ENCODE data around the gene ARMC8.

ARMC8 gene

DNA sequence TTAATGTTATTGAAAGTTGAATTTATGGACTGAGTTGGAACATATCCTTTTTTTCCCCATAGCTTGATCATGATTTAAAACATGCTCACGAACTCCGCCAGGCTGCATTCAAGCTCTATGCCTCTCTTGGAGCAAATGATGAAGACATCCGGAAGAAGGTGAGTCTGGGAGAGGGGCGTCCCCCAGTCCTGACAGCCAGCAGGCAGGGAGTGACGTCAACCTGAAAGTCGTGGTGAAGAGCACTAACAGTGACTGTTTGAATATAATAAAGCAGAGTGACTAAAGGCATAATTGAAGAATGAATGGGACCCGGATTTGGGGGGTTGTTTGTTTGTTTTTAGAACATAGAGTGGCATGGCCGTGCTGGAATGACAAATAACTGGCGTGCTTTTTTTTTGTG lies 57.9 kb downstream of the ARMC8 start:
- no peak for DNase-seq (ENCODE audit: low read depth in 3 of 3, low spot score in 1 of 3)

- no peak for DNase-seq (ENCODE audit: low read depth in 3 of 3, low spot score in 1 of 3)
Measured at GRCh38 chr3:138249636-138250035, 62.5 kb downstream of the ARMC8 start.

DNA sequence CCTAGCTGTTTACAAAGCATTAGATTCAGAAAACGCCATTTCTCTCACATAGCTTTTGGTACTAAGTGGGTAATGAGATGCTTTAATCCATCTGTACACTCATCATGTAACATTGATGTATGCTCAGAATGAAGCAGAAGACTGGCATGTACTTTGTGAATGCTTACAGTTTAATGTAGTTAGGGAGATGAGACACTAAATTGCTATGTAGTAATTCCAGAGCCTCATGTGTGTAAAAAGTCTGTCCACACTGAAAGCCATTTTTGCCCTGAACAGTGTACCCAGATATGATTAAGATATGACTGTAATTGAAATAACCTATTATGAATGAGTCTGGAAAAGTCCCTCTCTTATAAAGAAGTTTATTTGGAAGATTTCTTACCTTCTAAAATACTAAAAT lies 66.5 kb downstream of the ARMC8 start:
- no peak for DNase-seq (ENCODE audit: low read depth in 3 of 3, low spot score in 1 of 3)

DNA sequence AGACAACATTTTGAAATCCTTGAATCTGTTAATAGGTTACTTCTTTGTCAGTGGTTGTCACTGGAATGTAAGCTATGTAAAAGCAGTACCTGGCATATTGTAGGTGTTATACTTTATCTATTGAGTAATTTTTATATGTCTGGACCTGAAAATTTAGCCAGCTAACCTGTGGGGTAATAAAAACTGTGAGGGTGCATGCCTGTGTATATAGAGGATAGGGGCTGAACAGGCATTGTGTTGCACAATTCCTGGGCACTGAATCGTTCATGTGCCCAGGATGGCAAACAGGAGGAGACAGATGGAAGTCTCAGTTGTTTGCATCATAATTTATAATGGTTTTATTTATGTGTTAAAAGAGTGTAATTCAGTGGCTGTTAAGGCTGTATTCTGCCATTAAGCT lies 67.1 kb downstream of the ARMC8 start:
- no peak for DNase-seq (ENCODE audit: low read depth in 3 of 3, low spot score in 1 of 3)

DNA sequence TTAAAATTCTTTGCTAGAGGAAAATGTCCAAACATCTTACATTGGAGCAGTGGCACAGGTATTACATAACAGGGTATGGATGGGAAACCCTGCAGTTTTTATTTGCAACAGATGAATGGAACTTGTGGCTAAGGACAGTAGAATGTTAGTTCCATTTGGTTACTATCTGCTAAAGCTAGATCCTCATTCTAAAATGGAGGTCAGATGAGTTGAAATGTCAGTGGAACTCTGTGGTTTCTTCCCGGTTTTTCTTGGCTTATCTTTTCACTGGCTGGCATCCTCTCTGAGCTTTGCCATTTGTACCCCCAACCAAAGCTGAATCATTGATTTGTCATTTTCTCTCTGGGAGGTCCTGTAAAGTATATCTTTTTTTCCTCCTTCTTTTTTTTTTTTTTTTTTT lies 68.9 kb downstream of the ARMC8 start:
- DNase-seq (ENCODE audit: low read depth in 3 of 3, low spot score in 1 of 3) = no peak

DNA sequence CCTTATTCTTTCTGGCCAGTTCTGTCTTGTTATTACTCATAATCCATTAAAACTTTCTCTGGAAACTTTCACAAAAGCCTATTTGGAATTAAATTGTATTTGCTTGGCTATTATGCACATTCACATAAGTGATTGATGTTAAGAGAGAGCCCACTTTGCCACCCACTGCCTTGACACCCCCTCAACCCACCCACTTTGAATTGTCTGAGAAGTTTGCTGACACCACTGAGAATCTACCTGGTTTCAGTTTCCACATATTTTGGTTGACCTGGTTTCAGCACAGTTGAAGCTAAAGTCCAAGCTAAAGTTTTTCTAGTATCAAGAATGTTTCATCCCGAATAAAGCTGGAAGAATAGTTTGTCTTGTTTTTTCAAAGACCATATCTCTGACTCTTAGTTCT lies 70.9 kb downstream of the ARMC8 start:
- no peak for DNase-seq (ENCODE audit: low read depth in 3 of 3, low spot score in 1 of 3)

DNA sequence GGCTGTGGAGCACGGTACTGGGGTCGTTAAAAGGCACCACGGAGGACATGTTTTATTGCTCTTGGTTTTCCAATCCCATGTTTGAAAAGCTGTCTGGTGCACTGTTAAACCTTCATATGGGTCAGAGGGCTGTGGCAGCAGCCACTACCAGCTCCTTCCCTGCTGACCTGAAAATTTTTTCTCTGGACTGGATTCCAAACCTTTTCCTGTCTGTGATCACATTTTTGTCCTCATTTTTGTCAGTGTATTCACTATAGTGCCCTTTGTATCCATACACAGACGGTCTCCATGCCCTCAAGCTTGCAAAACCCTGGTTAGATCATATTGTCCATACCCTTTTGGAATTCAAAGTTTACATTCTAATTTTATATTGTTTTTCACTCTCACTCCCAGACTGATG lies 72.0 kb downstream of the ARMC8 start:
- no peak for DNase-seq (ENCODE audit: low read depth in 3 of 3, low spot score in 1 of 3)

DNA sequence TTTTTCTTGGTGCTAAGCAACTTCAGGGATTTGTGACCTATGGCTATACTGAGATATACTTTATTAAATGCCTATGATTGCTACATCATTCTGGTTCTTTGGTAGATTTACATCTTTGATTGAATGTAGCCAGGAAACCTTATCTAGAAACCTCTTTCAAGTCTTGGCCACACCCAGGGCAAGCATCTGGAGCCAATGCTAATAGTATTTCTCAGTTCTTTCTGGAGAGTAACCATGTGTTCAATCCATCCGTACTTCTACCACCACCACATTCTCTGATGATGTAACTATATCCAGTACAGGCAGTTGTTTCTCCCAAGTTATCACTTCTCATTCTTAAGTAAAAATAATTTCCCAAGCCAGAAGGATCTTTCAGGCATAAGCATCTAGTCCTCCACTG lies 73.5 kb downstream of the ARMC8 start:
- no peak for DNase-seq (ENCODE audit: low read depth in 3 of 3, low spot score in 1 of 3)

GRCh38 chr3:138263104-138263503 lies 76.0 kb downstream of the ARMC8 start:
- DNase-seq (ENCODE audit: low read depth in 3 of 3, low spot score in 1 of 3) = no peak

- no peak for DNase-seq (ENCODE audit: low read depth in 3 of 3, low spot score in 1 of 3)
Measured at GRCh38 chr3:138265745-138266144, 78.6 kb downstream of the ARMC8 start.

GRCh38 chr3:138267083-138267482 lies 80.0 kb downstream of the ARMC8 start:
- no peak for DNase-seq (ENCODE audit: low read depth in 3 of 3, low spot score in 1 of 3)

GRCh38 chr3:138270245-138270644 lies 83.1 kb downstream of the ARMC8 start:
- no peak for DNase-seq (ENCODE audit: low read depth in 3 of 3, low spot score in 1 of 3)

DNA sequence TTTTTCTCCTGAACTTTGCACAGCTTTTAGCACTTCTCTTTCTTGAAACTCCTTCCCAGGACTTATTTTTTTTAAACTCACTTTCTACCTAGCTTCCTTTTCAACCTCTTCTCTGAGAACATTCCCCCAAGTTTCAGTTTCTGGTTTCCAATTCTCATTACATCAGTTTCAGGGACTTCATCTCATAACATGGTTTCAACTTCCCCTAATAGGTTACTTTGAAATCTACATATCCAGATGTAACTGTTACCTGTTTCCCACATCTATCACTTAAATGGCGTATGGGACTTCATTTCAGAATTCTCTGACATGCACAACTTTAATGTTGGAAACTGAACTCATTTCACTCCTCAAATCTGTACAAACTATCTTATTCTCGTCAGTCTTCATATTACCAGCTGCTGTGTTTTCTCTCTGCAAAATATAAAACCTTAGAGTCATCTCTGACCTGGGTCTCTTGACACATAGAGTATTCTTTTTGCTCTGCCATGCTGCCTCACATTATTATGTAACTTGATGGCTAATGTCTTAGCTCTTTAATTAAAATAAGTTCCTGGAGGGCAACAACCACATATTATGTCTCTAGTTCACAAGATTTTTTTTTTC lies 84.2 kb downstream of the ARMC8 start:
- DNase-seq (ENCODE audit: low read depth in 3 of 3, low spot score in 1 of 3) = no peak

DNA sequence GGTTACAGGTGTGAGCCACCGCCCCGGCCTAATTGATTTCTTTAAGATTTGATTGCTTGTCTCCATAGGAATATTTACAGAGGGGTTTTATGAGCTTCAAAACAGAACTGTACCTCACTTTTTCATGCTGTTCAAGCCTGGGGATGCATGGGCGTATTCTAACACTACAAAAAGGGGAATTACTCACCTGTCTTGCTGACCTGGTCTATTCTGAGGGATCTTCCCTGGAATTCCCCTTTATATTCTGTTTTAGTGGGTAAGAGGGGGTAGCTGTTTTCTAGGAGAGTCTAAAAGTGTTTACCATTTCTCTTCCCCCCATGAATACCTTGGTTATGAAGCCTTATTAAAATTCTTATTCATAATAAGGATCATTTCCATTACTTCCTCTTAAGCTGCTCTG lies 94.5 kb downstream of the ARMC8 start:
- no peak for DNase-seq (ENCODE audit: low read depth in 3 of 3, low spot score in 1 of 3)

GRCh38 chr3:138282836-138283235 lies 95.7 kb downstream of the ARMC8 start:
- no peak for DNase-seq (ENCODE audit: low read depth in 3 of 3, low spot score in 1 of 3)

DNA sequence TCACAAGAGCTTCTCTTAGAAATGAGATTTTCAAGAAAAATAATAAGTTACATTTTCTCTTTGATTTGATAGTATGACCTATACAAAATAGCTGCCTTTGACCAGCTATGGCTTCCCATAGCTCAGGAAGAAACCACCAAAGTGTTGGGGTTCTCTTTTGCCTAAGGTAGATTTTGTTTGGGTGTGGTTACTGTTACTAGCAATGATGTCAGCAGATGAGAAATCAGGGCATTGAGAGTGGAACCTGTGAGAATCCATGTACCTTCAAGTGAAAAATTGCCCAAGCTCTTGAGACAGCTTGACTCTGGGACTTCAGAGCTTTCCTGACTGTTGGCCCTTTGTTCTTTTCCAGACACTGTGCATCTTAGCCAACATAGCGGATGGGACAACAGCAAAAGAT lies 97.0 kb downstream of the ARMC8 start:
- DNase-seq (ENCODE audit: low read depth in 3 of 3, low spot score in 1 of 3) = no peak

DNA sequence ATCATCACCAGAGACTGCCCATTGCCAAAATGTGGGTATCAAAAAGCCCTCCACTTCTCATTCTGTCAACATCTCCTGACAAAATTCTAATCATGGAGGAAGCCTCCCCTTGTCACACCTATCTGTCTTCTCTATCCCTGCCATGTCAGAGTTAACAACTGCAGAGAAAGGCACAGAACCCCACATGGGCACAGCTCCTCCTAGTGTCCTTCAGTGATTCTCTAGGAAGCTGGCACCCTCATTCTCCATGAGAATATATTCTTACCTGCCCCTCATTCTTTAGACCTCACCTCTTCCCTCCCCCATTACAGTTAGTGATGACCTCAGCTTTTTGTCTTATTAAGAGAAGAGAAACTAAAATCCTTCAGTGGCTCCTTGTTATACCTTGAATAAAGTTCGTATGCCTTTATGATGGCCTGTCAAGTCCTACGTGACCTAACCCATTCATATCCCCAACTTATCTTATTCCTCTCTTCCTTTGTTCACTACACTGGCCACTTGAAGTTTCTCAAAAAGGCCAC lies 97.9 kb downstream of the ARMC8 start:
- DNase-seq (ENCODE audit: low read depth in 3 of 3, low spot score in 1 of 3) = no peak

DNA sequence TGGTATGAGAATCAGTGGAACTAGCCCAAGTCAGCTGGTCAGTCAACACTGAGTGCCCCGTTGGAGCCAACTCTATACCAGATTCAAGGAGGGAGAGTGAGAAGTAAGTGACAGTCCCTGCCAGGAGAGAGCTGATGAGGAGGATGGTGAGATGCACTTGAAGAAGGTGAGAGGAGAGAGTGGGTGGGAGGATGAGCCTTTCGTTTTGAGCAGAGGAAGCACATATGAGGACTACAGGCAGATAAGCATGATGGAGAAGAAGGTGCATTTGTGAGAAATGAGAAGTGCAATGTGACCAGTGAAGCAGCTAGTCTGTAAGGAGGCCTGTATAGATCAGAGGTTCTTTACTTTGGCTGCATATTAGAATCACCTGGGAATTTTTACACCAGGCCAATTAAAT lies 102.2 kb downstream of the ARMC8 start:
- DNase-seq (ENCODE audit: low read depth in 3 of 3, low spot score in 1 of 3) = no peak

DNA sequence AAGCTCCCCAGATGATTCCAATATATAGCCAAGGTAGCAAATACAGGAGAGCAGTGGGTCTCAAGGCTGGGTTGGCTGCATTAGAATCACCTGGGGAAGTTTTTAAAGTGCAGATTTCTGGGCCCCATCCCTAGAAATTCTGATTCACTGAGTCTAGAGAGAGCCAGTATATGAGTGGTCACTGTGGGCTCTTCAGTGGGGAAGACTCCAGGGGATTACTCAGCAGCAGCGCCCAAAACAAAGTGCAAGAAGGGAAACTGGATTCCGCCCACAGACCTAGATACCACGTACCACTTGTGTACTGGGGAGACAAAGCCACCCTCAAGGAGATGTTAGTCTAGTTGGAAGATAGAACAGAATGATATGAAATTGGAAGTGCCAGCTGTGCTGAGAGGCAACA lies 102.6 kb downstream of the ARMC8 start:
- no peak for DNase-seq (ENCODE audit: low read depth in 3 of 3, low spot score in 1 of 3)

GRCh38 chr3:138296639-138297038 lies 109.5 kb downstream of the ARMC8 start:
- DNase-seq (ENCODE audit: low read depth in 3 of 3, low spot score in 1 of 3) = no peak

- DNase-seq (ENCODE audit: low read depth in 3 of 3, low spot score in 1 of 3) = no peak
Measured at GRCh38 chr3:138297059-138297607, 110.0 kb downstream of the ARMC8 start.

DNA sequence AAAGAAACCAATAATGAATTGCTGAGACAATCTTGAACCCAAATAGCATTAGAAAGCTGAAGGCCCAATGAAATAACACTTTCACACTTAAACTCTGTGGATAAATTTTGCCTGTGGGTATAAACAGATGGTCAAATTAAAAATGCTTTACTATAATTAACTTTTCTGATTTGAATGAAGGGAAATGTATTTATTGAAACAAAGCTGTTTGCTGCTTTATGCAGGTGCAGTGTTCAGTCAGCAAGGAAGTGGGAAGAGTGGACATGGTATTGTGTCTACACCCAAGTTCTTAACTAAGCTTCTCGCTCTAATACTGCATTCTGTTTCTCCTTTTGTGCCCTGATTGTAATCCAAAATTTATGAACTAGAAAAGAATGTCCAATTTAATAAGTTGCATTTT lies 110.8 kb downstream of the ARMC8 start:
- DNase-seq (ENCODE audit: low read depth in 3 of 3, low spot score in 1 of 3) = no peak

GRCh38 chr3:138300647-138301046 lies 113.5 kb downstream of the ARMC8 start:
- DNase-seq (ENCODE audit: low read depth in 3 of 3, low spot score in 1 of 3) = no peak

Data from stimulated activated CD4-positive, alpha-beta T cell treated with anti-CD3 and anti-CD28 coated beads, TNF-alpha, amount 100 ng/mL, for 1 hour (primary cell).